Fibroblast of skin of left quadriceps (primary cell): Measurements from ENCODE around the gene KCNC4.

Experiments used
- DNase-seq, 2 experiments: peaks; one replicate each; pipeline ENCODE4 v3.0.0-alpha.2; 2013; ENCODE audit warnings: low read depth in 2 of 2

Gene KCNC4

DNA sequence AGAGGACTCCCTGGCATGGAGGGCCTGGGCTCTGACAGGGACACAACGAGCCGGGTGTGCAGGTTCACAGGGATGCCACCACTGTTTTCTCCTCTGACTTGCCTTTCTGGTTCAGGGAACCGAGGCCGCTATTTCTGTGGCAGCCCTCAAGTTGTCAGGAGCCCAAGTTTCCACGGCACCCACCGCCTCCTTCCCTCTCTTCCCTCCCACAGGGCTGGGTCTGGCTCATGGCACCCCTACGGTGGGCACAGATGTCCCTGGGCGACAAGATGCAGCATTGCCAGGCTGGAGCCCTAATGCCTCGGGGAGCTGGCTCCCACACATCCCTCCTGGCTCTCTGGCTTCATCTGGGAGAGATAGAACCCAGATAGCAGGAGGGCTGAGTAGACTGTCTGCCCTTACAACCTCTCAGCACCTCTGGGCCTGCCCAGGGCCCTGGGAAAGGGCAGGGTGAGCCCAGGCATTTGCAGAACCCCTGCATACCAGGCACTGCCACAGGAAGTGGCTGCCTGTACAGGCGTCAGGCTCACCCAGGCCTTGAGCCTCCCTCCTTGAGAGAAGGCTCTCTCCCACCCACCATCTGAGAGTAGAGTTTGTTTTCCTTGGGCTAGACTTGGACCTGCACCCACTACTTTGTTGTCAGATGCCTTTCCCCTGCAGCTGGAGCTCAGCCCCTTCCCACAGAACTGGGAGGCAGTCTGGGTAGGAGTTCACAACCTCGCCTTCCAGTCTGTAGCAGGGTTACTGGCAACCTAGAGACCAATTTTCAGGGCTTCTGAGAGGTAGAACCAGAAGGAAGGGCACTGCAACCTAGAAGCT, 20.5 kb downstream of the KCNC4 start:
- DNase-seq: no peak

DNA sequence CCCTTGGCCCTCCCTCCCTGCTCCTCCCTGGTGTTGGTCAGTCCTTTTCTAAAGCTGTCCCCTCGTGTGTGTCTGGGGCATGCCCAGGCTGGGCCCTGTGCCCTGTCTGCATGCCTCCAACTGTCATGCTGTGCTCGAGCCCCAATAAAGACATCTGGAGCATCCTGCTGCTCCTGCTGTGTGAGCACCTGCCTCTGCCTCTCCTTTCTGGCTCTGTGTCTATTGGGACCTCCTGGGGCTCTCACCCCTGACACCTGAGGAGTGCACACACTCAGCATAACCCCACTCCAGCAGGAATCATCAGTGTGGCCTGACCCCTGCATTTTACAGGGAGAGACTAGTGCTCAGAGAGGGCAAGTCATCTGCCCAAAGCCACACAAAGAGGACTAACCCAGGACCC, 23.7 kb downstream of the KCNC4 start:
- no peak for DNase-seq

GRCh38 chr1:110234691-110235090, 24.6 kb downstream of the KCNC4 start:
- no peak for DNase-seq

- no peak for DNase-seq
These were observed 25.2 kb downstream of the KCNC4 start for GRCh38 chr1:110235181-110235833.

DNA sequence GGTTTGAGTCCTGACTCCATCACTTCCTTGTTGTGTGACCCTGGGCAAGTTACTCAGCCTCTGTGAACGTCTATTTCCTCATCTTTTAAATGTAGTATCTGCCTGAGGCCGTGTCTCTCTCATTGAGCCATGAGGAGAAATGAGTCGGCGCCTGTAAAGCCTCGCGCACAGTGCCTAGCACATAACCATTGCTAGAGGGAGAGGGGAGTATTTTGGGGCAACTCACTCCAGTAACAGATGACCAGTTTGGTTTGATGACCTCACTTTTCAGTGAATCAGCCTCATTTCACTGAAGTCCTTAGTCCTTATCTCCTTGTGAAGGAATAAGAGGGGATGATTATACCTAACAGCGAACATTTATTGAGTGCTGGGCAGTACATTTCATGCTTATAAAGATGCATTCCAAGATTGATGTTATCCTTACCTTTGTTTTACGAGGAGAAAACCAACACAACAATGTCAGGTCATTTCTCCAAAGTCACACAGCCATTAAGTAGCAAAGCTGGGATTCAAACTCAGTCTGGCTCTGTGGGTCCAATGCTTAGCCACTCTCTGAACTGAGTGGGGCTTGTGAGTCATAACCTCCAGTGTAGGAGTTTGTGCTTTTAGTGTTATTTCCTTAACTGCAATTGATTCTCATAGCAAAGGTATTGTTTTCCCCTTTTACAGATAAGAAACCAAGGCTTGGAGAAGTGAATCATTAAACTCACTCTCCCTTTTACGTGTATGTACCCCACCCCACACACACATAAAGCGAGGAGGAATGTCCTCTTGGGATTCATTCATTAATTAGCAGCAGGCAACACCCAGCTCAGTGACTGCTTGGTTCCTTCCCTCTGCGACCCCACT, 25.9 kb downstream of the KCNC4 start:
- peak; percentile 16 to 25 for DNase-seq

DNA sequence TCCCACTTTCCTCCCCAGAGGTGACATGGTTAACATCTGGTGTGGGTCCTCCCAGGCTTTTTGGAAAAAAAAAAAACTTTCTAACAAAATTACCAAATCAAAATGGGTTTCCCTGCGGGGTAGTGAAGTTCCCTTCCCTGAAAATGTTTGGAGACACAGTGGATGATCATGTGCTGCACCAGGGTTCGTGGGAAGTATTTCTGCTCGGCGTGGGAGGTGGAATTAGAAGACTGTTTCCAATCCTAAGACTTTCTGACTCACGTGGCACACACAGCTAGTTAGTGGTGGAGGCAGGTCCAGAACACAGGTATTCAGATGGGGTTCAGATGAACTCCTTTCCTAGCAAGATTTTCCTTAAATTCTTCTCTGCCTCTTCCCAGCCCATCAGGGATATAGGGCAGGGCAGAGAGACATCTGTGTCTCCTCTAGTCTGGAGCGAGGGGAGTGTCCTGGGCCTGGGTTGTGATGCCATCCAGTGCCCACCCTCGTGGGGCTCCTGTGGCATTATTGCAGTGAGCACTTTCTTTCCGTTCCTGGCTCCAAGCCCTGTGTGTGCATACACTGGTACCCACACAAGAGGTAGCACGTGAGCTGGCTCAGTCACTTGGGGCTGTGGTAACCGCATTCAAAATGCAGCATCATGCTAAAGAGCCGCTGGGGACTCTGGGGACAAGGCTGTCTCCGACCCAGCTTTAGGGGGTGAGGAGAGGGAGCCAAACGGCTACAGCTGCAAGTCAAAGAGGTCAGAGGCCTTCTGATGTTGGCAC, 27.5 kb downstream of the KCNC4 start:
- no peak for DNase-seq

DNA sequence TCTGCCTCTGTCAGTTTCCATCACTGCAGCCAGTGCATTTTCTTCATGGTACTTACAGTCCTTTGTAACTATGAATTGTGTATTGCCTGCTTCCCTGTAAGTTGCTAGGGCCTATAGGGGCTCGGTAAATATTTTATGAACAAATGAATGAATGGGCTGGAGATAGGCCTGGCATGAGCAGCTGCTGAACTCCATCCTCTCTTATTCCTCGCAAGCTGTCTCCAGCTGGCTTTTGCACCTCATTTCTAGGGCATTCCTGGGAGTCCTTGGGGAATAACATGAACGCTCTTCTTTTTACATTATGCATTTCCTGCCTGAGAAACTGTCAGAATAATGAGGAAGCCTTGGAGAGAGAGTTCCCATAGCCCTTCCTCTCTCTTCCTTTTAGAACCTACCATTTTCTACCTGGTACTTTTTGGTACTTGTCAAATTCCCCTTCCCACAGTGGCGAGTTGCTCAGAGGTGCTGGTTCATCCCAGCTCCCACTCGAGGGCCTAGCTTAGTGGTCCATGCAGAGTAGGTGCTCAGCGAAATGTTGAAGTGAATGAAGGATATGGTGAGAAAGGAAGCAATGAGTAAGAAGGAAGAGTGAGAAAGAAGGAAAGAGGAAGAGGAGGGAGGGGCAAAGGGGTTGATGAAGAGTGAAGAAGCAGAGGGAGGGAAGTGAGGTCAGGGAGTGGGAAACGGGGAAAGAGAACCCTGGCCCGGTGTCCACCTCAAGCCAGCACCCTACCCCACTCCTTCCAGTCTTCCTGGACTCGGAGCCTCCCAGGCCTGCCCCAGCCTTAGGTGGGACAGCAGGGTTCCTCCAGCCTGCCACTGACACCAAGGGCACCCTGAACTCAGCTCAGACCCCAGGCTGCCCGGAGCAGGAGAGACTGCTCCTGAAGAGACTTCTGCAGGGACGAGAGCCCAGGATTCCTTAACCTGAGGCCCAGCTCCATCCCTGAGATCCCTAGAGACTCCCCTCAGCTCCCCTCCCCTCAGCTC, 29.6 kb downstream of the KCNC4 start:
- DNase-seq: peak; percentile 23 to 29

GRCh38 chr1:110240476-110241210, 30.5 kb downstream of the KCNC4 start:
- DNase-seq: no peak

DNA sequence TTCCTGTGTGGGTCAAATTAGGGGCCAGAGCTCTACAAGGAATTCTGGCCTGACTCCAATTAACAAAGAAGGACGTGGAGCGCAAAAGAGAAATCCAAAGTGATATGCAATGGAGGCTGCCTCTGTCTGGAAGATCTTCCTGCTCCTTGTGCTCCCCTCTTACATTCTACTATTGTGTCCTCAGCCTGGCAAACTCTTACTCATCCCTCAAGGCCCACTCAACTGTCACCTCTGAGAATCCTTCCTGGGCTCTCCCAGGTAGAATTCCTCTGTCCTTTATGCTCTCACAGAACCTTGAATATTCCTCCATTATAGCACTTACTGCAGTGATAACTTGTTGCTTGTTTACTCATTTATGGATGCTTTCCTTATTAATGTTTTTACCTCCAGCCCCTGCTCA, 31.4 kb downstream of the KCNC4 start:
- DNase-seq: no peak

GRCh38 chr1:110242062-110242461, 31.9 kb downstream of the KCNC4 start:
- DNase-seq: no peak

GRCh38 chr1:110242731-110243130, 32.6 kb downstream of the KCNC4 start:
- DNase-seq: no peak

GRCh38 chr1:110243146-110243545, 33.0 kb downstream of the KCNC4 start:
- DNase-seq: no peak

GRCh38 chr1:110243574-110243973, 33.5 kb downstream of the KCNC4 start:
- DNase-seq: no peak

DNA sequence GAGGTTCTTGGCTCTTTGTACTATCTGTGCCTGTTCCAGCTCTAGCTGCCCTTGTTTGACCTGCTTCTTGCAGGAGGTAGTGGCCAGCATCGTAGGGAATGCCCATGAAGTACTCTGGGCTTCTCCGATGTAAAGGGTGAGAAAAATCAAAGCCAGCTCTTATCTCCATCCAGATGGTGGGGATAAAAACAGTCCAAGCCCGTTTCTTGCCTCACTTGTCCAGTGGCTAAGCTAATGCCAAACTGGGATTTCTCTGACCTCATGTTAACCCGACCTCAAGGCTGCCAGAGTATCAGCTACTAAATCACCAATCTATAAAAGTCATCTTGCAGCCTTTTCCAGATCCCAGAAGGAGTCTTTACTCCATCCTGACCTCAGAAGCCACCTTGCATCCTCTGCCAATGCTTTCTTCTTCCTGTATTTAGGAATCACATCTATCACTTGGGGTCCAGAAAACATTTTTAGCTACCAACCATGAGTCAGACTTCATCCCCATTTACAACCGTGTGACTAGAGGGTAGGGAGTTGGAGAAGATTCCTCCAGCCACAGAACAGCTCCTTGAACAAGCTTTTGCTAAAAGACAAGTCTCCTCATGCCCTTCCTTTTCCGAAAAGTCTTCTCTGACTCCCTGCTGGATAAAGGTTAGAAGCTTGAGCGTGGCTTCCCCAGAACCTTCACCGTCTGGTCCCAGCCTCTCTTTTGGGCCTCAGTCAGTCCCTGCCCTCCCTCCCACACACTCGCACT, 35.9 kb downstream of the KCNC4 start:
- DNase-seq: no peak

DNA sequence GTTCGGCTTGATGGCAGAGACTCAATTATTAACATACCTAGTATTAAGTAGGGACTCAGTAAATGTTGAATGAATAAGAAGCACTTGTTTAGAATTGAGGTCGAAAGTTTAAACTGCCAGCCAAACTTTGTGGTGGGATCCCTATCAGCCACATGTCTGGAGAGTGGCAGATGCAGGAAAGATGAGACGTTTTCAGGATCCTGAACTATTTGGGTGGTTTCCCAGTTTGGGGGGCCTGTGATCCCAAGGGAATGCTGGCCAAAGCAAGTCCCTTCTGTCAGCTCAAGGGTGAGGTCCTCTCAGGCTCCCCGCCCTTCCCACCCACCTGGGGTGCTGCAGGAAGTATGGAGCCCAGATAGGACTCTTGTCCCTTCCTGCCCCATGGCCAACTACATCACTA, 38.6 kb downstream of the KCNC4 start:
- no peak for DNase-seq

GRCh38 chr1:110249256-110249655, 39.1 kb downstream of the KCNC4 start:
- no peak for DNase-seq

DNA sequence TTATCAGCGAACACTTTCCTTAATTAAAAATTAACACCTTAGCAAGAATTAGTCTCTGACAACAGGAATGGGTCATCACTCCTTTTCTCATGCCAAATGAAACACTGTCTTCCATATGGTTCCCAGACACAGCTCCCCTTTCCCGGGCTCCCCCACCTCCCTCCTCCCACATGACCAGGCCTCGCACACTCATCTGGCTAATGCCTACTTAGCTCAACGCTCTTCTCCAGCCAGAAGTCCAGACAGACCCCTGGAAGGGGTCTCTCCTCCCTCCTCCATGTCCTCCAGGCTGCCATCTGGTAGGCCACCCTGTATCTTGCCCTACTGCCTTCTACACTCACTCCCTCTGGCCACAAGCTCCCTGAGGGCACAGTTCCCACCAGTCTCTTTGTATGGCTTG, 39.9 kb downstream of the KCNC4 start:
- DNase-seq: no peak

- DNase-seq: no peak
These were observed 40.6 kb downstream of the KCNC4 start for GRCh38 chr1:110250749-110251148.

- DNase-seq: no peak
These were observed 43.1 kb downstream of the KCNC4 start for GRCh38 chr1:110253213-110253612.
